H1 (cell line): ENCODE results near the gene TNIK. TPM values are rescaled to one million over a fixed set of nuclear protein-coding genes. Genes with fewer than 3 reads are reported as not detected.

Experiments
- CTCF ChIA-PET: fragments of 300-600 bp; sonication (Branson Sonifier 250); formaldehyde crosslinking; loops from one replicate; lab custom pipeline; 2021; ENCODE audit not compliant: partially characterized antibody; lab: Charles Lee
- POLR2A ChIA-PET: fragments of 300-600 bp; sonication (Branson Sonifier 250); formaldehyde crosslinking; loops from one replicate; lab custom pipeline; 2021; ENCODE audit warnings: inconsistent platforms; ENCODE audit not compliant: partially characterized antibody; lab: Charles Lee
- DNase-seq, 2 experiments: peaks; one replicate each; pipeline versions ENCODE4 v3.0.0 to v3.0.0-alpha.2; 2010 to 2022; ENCODE audit warnings: low spot score in 2 of 2, low read depth in 1 of 2, mixed read lengths in 1 of 2
- FAIRE-seq: peaks from 2 replicates; lab custom pipeline; 2011; peaks lifted over from hg19 to GRCh38; lab: Jason Lieb, UNC
- H2AFZ ChIP-seq: 2 replicates; pipeline ENCODE4 v1.8.1; 2012; ENCODE audit warnings: low read length, inconsistent platforms
- H2AK5ac ChIP-seq: 2 replicates; pipeline ENCODE4 v1.6.1; 2013; ENCODE audit warnings: low read depth, low read length
- H2BK120ac ChIP-seq: replicated peaks from 2 replicates; pipeline ENCODE3; 2013; ENCODE audit warnings: low read depth, low read length, inconsistent platforms
- H2BK12ac ChIP-seq: 2 replicates; pipeline ENCODE4 v1.6.1; 2013; ENCODE audit warnings: low read depth, low read length
- H2BK15ac ChIP-seq: 2 replicates; pipeline ENCODE4 v1.6.1; 2013; ENCODE audit warnings: low read length
- H2BK20ac ChIP-seq: 2 replicates; pipeline ENCODE4 v1.6.1; 2013; ENCODE audit warnings: low read length
- H2BK5ac ChIP-seq: 2 replicates; pipeline ENCODE4 v1.6.1; 2013; ENCODE audit warnings: low read depth, low read length
- H3K14ac ChIP-seq: 2 replicates; pipeline ENCODE4 v1.6.1; 2013; ENCODE audit warnings: inconsistent platforms; ENCODE audit not compliant: insufficient read length
- H3K18ac ChIP-seq: 2 replicates; pipeline ENCODE4 v1.6.1; 2013; ENCODE audit warnings: low read length; ENCODE audit errors: extremely low read depth
- H3K23ac ChIP-seq: 2 replicates; pipeline ENCODE4 v1.6.1; 2013; ENCODE audit warnings: inconsistent platforms; ENCODE audit not compliant: insufficient read length
- H3K23me2 ChIP-seq: 2 replicates; pipeline ENCODE4 v1.6.1; 2013; ENCODE audit warnings: low read depth, low read length
- H3K27ac ChIP-seq: 2 replicates; pipeline ENCODE4 v1.6.1; 2011; ENCODE audit warnings: low read depth, low read length, inconsistent platforms
- H3K27me3 ChIP-seq, 4 experiments: replicated peaks in 1 of 4; 1 replicate in 1 of 4; 2 replicates in 3 of 4; pipeline versions ENCODE4 v1.6.1 to v1.8.1; 2011 to 2013; ENCODE audit warnings: low read length in 3 of 4, mild to moderate bottlenecking in 3 of 4, inconsistent platforms in 2 of 4, mixed read lengths in 2 of 4, moderate library complexity in 1 of 4; ENCODE audit not compliant: control insufficient read depth in 3 of 4, insufficient read depth in 3 of 4; ENCODE audit errors: extremely low read depth in 1 of 4
- H3K36me3 ChIP-seq, 4 experiments: 2 replicates each; pipeline versions ENCODE4 v1.6.1 to v1.8.1; 2011 to 2013; ENCODE audit warnings: mild to moderate bottlenecking in 4 of 4, low read length in 3 of 4, moderate library complexity in 2 of 4, control low read depth in 1 of 4, inconsistent platforms in 1 of 4; ENCODE audit not compliant: insufficient read depth in 4 of 4, control insufficient read depth in 2 of 4
- H3K4ac ChIP-seq: replicated peaks from 2 replicates; pipeline ENCODE3; 2013; ENCODE audit warnings: low read length, low read depth, mixed read lengths, inconsistent platforms; ENCODE audit not compliant: insufficient read length
- H3K4me1 ChIP-seq, 4 experiments: replicated peaks in 1 of 4; 1 replicate in 1 of 4; 2 replicates in 3 of 4; pipeline versions ENCODE4 v1.6.1 to v1.8.1; 2011 to 2013; ENCODE audit warnings: low read length in 3 of 4, inconsistent platforms in 2 of 4, mixed read lengths in 1 of 4; ENCODE audit not compliant: insufficient read depth in 4 of 4, control insufficient read depth in 3 of 4
- H3K4me2 ChIP-seq, 2 experiments: 2 replicates each; pipeline versions ENCODE4 v1.6.1 to v1.8.1; 2011 to 2013; ENCODE audit warnings: low read depth in 2 of 2, low read length in 2 of 2, control low read depth in 1 of 2, inconsistent platforms in 1 of 2, mild to moderate bottlenecking in 1 of 2; ENCODE audit not compliant: insufficient read depth in 1 of 2
- H3K4me3 ChIP-seq, 4 experiments: fragments of 200-600, 300-600 bp in 1 of 4; sonication (generic), shearing (Covaris generic), sonication (Bioruptor Twin) in 1 of 4; 2 replicates each; pipeline versions ENCODE4 v1.5.1 to v1.8.1; 2011 to 2016; ENCODE audit warnings: low read length in 4 of 4, low read depth in 3 of 4, control low read depth in 2 of 4, inconsistent platforms in 2 of 4, mild to moderate bottlenecking in 2 of 4, mixed read lengths in 1 of 4, moderate library complexity in 1 of 4; ENCODE audit not compliant: insufficient read depth in 2 of 4; ENCODE audit errors: extremely low read depth in 1 of 4
- H3K56ac ChIP-seq: replicated peaks from 2 replicates; pipeline ENCODE3; 2013; ENCODE audit warnings: low read depth, mild to moderate bottlenecking, mixed read lengths, low read length, inconsistent platforms; ENCODE audit not compliant: insufficient read length
- H3K79me1 ChIP-seq: 2 replicates; pipeline ENCODE4 v1.6.1; 2013; ENCODE audit warnings: low read depth, low read length, control low read depth
- H3K79me2 ChIP-seq, 2 experiments: 2 replicates each; pipeline versions ENCODE4 v1.6.1 to v1.8.1; 2012 to 2013; ENCODE audit warnings: low read length in 2 of 2, mild to moderate bottlenecking in 2 of 2, inconsistent platforms in 1 of 2; ENCODE audit not compliant: insufficient read depth in 2 of 2, control insufficient read depth in 1 of 2
- H3K9ac ChIP-seq, 4 experiments: replicated peaks in 1 of 4; 1 replicate in 1 of 4; 2 replicates in 3 of 4; pipeline versions ENCODE4 v1.6.1 to v1.8.1; 2011 to 2013; ENCODE audit warnings: low read depth in 3 of 4, low read length in 3 of 4, control low read depth in 2 of 4, mild to moderate bottlenecking in 2 of 4, moderate library complexity in 2 of 4, inconsistent platforms in 1 of 4; ENCODE audit errors: extremely low read depth in 1 of 4
- H3K9me3 ChIP-seq, 2 experiments: 2 replicates each; pipeline versions ENCODE4 v1.6.1 to v1.8.1; 2012 to 2013; ENCODE audit warnings: mild to moderate bottlenecking in 2 of 2, moderate library complexity in 2 of 2, control low read depth in 1 of 2, inconsistent platforms in 1 of 2, low read depth in 1 of 2, low read length in 1 of 2, mixed read lengths in 1 of 2; ENCODE audit not compliant: insufficient read depth in 2 of 2
- H4K20me1 ChIP-seq, 2 experiments: replicated peaks in 1 of 2; 2 replicates each; pipeline versions ENCODE3 to v1.8.1; 2011 to 2013; ENCODE audit warnings: inconsistent platforms in 2 of 2, low read length in 2 of 2, mild to moderate bottlenecking in 1 of 2; ENCODE audit not compliant: insufficient read depth in 2 of 2, control insufficient read depth in 1 of 2
- H4K5ac ChIP-seq: 2 replicates; pipeline ENCODE4 v1.6.1; 2013; ENCODE audit warnings: low read length, low read depth, mixed read lengths, inconsistent platforms; ENCODE audit not compliant: insufficient read length
- H4K8ac ChIP-seq: 2 replicates; pipeline ENCODE4 v1.8.0; 2013; ENCODE audit warnings: mild to moderate bottlenecking, moderate library complexity, low read length, inconsistent platforms; ENCODE audit not compliant: insufficient read depth; ENCODE audit errors: extremely low read depth
- H4K91ac ChIP-seq: replicated peaks from 2 replicates; pipeline ENCODE3; 2013; ENCODE audit warnings: low read length, mixed read lengths, inconsistent platforms; ENCODE audit not compliant: insufficient read length
- WGBS, 2 experiments: shearing (Covaris generic) in 1 of 2; methylation state at CpG; one replicate each; pipeline versions ENCODE4 v1.1.6 to v1.1.7; 2013 to 2015; ENCODE audit warnings: low lambda C conversion rate in 2 of 2, mixed read lengths in 2 of 2, inconsistent platforms in 1 of 2, low coverage in 1 of 2, missing lambda C conversion rate in 1 of 2; ENCODE audit not compliant: insufficient replicate concordance in 2 of 2, insufficient coverage in 1 of 2, insufficient read length in 1 of 2; ENCODE audit errors: extremely low coverage in 1 of 2, missing lambda C conversion rate in 1 of 2; 5-methylcytosine and 5-hydroxymethylcytosine counted together
- polyA plus RNA-seq, 7 experiments: library from polyadenylated mRNA; depleted of rRNA in 3 of 7; stranded (reverse) in 5 of 7; unstranded in 2 of 7; fragments of >200 nt in 5 of 7; fragments of 200-250 nt in 2 of 7; gene quantifications; 1 replicate in 5 of 7; 2 replicates in 1 of 7; 4 replicates in 1 of 7; pipeline versions ENCODE4 v1.2.1 to v1.2.3, GENCODE V29; 2011 to 2013; ENCODE audit warnings: missing spikeins in 2 of 7, mixed read lengths in 2 of 7
- total RNA-seq: library from RNA; stranded (reverse); fragmentation: NEBNext Ultra II Directional; extraction: Animal tissue kit (Norgen Biotek cat#: 25700); gene quantifications from 2 replicates; pipeline ENCODE4 v1.2.1, GENCODE V29; 2021

The TNIK gene
- total and polyA plus RNA-seq, 2 of the 8 experiments (the other 6 are each of a cell fraction or from before 2014, with no cell fraction given): 7.4 to 42.0 TPM

DNA sequence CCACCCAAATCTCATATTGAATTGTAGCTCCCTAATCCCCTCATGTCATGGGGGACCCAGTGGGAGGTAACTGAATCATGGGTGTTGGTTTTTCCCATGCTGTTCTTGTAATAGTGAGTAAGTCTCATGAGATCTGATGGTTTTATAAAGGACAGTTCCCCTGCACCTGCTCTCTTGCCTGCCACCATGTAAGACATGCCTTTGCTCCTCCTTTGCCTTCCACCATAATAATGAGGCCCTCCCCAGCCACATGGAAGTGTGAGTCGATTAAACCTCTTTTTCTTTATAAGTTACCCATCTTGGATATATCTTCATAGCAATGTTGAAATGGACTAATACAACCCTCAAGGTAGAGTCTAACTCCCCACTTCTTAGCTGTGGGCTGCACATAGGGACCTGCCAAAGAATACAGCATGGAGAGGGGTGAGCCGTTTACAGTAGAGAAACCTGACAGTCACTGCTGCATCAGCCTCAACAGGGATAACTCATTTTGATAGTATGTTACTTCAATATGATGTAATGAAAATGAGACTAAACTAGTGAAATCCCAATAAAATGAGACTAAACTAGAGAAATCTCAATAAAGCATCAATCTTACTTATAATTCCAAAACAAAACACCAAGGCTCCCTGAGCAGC, 117.3 kb downstream of the TNIK start:
- no peak for FAIRE-seq

More for the DNA sequence above, 117.3 kb downstream of the TNIK start:
- H3K9me3 ChIP-seq: no peaks in the 10 kb centered on the region; a peak in 1 of 4 replicates
- H2BK5ac ChIP-seq: no peak overlapping the region
- no peak overlapping the region for H2AFZ ChIP-seq
- no peak overlapping the region for H4K8ac ChIP-seq
- H2AK5ac ChIP-seq: no peak overlapping the region
- H3K9ac ChIP-seq: no peak overlapping the region
- H4K5ac ChIP-seq: no peak overlapping the region
- no peak overlapping the region for H3K23ac ChIP-seq
- POLR2A ChIA-PET: no interaction called here
- H3K4me1 ChIP-seq: peaks cover 0 to 7% (median 1%) of the 10 kb centered on the region in 4 experiments; a peak in 2 of 7 replicates
- no peak for DNase-seq
- 86% methylated on average over 2 of the region's 2 CpGs; no CpG with 5 or more reads in 1 of the 2 experiments for WGBS, 2 experiments
- H3K27me3 ChIP-seq: no peaks in the 10 kb centered on the region
- H2BK20ac ChIP-seq: no peak overlapping the region
- H2BK120ac ChIP-seq: no peak overlapping the region
- H4K91ac ChIP-seq: no peak overlapping the region
- H3K36me3 ChIP-seq: no peaks in the 10 kb centered on the region
- no peak overlapping the region for H3K14ac ChIP-seq
- H3K27ac ChIP-seq: no peak overlapping the region
- no peak overlapping the region for H3K56ac ChIP-seq
- no peaks in the 10 kb centered on the region; the same call in 1 of the 2 replicates for H3K79me1 ChIP-seq
- CTCF ChIA-PET: no interaction called here
- no peak overlapping the region for H3K4me3 ChIP-seq
- H3K4me2 ChIP-seq: no peak overlapping the region
- H3K18ac ChIP-seq: no peak overlapping the region
- H4K20me1 ChIP-seq: no peaks in the 10 kb centered on the region
- no peak overlapping the region for H2BK12ac ChIP-seq
- no peaks in the 10 kb centered on the region; the same call in 1 of the 2 replicates for H3K23me2 ChIP-seq
- peaks cover 0 to 33% of the 10 kb centered on the region in 2 experiments; a peak in 2 of 4 replicates for H3K79me2 ChIP-seq
- H3K4ac ChIP-seq: no peak overlapping the region
- no peak overlapping the region for H2BK15ac ChIP-seq
